GM12874 (cell line): ENCODE results near the gene SHCBP1L.

ENCODE experiments used
- CTCF ChIP-seq: IDR thresholded peaks from 2 replicates; pipeline ENCODE4 v1.5.1; 2011; ENCODE audit warnings: low read depth, mild to moderate bottlenecking, control low read depth, low read length, moderate library complexity; ENCODE audit not compliant: insufficient read depth

The SHCBP1L gene

GRCh38 chr1:182885591-182885990 is 67.4 kb downstream of the SHCBP1L start:
- TF ChIP-seq CTCF: no peak

GRCh38 chr1:182884872-182885271 is 68.1 kb downstream of the SHCBP1L start:
- TF ChIP-seq CTCF: no peak

GRCh38 chr1:182877842-182878241 is 75.1 kb downstream of the SHCBP1L start:
- TF ChIP-seq CTCF: no peak

GRCh38 chr1:182877331-182877730 is 75.6 kb downstream of the SHCBP1L start:
- TF ChIP-seq CTCF: no peak

- TF ChIP-seq CTCF: no peak
These were observed 77.1 kb downstream of the SHCBP1L start for GRCh38 chr1:182875889-182876288.

GRCh38 chr1:182872881-182873280 is 80.1 kb downstream of the SHCBP1L start:
- TF ChIP-seq CTCF: no peak

GRCh38 chr1:182869241-182869666 is 83.7 kb downstream of the SHCBP1L start:
- TF ChIP-seq CTCF: no peak

- no peak for TF ChIP-seq CTCF
These were observed 85.1 kb downstream of the SHCBP1L start for GRCh38 chr1:182867861-182868260.
